GM10847 (cell line): ENCODE measurements around the gene TAF3.
A peak's percentile ranks its signal among the peaks of the same experiment; 100 is the strongest.

ENCODE experiments used
- POLR2A ChIP-seq: IDR thresholded peaks from 2 replicates; pipeline ENCODE4 v1.6.1; 2011; ENCODE audit not compliant: insufficient read length; ENCODE audit errors: extremely low read depth

The TAF3 gene, protein sequence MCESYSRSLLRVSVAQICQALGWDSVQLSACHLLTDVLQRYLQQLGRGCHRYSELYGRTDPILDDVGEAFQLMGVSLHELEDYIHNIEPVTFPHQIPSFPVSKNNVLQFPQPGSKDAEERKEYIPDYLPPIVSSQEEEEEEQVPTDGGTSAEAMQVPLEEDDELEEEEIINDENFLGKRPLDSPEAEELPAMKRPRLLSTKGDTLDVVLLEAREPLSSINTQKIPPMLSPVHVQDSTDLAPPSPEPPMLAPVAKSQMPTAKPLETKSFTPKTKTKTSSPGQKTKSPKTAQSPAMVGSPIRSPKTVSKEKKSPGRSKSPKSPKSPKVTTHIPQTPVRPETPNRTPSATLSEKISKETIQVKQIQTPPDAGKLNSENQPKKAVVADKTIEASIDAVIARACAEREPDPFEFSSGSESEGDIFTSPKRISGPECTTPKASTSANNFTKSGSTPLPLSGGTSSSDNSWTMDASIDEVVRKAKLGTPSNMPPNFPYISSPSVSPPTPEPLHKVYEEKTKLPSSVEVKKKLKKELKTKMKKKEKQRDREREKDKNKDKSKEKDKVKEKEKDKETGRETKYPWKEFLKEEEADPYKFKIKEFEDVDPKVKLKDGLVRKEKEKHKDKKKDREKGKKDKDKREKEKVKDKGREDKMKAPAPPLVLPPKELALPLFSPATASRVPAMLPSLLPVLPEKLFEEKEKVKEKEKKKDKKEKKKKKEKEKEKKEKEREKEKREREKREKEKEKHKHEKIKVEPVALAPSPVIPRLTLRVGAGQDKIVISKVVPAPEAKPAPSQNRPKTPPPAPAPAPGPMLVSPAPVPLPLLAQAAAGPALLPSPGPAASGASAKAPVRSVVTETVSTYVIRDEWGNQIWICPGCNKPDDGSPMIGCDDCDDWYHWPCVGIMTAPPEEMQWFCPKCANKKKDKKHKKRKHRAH

DNA sequence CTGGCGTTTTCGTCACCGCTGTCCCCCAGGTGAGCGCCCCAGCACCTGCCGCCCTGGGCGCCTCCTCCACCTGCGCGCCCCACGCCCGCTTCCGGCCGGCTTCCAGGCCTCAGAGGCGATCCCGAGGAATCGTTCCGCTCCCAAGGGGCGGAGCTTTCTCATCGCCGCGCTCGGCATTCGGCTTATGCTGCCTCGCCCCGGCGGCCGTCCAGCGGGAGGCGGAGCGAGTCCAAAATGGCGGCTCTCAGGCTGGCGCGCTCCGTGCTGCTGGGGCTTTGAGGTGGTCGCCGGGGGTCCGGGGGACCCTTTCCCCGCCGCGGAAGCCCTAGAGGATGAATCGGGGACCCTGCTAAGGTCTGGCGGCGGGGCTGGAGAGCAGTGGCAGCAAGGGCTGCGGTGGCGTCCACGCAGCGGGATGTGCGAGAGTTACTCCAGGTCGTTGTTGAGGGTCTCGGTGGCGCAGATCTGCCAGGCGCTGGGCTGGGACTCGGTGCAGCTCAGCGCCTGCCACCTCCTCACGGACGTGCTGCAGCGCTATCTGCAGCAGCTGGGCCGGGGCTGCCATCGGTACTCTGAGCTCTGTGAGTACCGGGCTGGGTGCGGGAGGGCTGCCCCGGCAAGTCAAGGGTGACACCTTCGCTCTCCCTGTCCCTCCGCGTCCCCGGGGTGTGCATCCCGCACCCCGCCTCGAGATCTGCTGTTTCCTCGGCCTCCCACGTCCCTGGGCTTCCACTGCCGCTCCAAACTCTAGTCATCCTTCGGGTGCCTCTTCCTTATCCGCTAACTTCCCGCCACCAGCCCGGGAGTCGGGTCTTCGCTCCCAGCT lies at the start of gene TAF3:
Gene TAF3, plus strand, starts transcription at position 211 of the 826 bp plus-strand sequence. Its CDS starts 205 bp downstream, at position 416.
- TF ChIP-seq POLR2A, result peak; percentile 92

DNA sequence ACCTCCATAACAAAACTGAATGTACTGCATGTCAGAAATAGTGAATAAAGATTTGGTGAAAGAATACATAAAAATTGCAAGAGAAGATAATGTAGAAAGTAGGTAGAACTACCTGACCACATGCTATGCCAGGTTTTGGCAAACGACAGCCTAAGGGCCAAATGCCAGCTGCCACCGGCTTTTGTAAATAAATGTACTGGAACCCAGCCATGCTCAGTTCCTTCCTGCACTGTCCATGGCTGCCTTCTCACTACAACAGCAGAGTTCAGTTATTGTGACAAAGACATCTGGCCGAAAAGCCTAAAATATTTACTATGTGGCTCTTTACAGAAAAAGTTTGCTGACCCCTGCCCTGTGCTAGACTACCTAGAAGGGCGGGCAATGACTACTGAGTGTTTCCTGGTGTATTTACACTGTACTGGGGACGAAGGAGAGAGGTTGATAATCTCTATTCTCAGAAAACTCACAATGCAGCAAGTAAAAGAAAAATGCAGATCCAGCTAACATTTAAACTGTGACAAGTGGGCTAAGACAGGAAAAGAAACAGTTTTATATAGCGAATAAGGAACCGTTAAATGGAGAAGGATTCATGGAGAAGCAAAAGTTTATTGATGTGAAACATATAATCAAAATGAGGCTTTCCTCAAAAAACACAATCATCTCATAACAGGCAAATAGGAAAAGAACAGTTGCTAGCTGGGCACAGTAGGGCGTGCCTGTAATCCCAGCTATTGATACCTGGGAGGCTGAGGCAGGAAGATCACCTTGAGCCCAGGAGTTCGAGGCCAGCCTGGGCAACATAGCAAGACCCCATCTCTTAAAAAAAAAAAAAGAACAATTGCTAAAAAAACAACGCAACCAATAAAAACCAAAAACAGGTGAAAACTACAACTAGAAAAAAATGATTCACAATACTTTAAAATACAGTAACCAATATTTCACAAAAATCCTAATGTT lies 44.2 kb upstream of the TAF3 start:
- TF ChIP-seq POLR2A, result no peak

DNA sequence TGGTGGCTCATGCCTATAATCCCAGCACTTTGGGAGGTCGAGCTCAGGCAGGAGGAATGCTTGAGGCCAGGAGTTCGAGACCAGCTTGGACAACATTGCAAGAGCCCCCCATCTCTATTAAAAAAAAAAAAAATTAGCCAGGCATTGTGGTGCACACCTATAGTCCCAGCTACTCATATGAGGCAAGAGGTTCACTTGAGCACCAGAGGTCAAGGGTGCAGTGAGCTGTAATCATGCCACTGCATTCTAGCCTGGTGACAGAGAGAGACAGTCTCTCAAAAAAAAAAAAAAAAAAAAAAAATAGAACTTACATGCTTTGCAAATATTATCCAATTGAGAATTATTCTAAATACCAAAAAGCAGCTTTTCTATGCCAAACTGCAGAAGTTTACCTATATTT lies 41.5 kb upstream of the TAF3 start:
- no peak for TF ChIP-seq POLR2A

DNA sequence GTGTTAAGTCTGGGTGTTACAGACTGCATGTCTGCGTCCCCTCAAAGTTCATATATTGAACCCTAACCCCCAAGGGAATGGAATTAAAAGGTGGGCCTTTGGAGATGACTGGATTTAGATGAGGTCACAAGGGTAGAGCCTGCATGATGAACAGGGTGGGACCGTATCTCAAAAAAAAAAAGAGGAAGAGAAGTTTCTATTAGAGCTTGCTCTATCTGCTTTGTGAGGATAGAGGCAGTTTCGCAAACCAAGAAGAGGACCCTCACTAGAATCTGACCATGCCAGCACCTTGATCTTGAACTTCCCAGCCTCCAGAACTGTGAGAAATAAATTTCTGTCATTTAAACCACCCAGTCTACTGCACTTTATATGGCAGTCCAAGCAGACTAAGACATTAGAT lies 31.9 kb upstream of the TAF3 start:
- no peak for TF ChIP-seq POLR2A

DNA sequence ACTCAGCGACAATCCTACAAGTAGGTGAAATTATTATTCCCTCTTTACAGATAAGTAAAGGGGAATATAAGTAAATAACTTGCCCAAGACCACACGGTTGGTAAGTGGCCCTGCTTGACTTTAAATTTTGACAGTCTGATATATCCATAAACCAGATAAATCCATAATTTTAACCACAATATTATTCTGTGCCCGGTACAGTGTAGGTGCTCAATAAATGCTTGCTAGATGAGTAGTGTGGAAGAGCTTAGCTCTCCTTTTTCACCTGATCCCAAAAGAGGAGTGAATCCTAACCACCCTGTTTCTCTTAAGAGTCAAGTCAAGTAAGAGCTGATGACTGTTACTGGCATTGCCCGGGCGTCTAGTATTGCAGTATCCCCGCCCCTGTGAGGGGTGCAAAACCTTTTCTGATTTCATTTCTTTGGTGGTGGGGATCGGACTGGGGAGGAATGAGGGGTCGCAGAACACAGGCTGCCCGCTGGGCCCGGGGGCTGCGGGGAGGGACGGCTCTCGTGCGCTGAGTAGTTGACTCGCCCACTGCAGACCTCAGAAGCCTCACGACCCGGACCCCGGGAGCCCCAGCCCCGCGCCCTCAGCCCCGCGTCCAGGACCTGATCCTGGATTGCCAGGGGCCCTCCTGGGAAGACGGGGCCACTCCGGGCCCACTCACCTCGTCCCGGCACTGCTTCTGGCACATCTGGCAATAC lies 31.0 kb upstream of the TAF3 start:
- TF ChIP-seq POLR2A, result no peak

DNA sequence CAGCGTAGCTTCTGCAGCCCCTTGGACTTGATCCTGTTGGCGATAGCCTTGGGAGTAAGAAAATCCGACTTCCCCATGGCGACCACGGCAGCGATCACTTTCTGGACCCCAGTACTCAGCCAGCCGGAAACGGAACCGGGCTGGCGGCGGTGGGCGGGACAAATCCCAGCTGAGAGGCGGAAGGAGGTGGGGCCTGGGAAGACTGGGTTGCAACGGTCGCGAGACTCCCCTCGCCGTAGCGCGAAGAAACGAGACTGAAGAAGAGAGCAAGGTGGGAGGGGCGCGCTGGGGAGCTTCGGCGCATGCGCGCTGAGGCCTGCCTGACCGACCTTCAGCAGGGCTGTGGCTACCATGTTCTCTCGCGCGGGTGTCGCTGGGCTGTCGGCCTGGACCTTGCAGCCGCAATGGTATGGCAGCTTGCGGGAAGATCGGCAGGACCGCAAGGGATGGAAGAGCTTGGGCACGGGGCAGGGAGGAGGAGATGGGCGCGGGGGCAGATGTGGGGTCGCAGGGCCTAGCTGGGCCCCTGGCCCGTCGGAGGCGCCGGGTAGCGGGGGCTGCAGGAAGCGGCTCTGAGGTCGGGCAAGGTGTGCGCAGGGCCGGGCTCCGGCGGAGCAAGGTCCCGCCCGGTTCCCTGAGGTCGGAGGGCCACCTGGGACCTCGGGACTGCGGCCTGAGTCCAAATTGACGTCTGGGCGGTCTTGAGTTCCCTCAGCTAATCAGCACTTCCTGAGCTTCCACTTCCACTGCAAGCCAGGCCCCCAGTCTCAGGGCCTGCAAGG lies 30.3 kb upstream of the TAF3 start, which contains the start of the genes ATP5F1C and KIN:
Gene ATP5F1C, plus strand, starts transcription at position 321 of the 782 bp plus-strand sequence. Its CDS starts 31 bp downstream, at position 352.
Gene KIN, minus strand, starts transcription at position 137 of the 782 bp plus-strand sequence. Its CDS starts 60 bp downstream, at position 77.
- TF ChIP-seq POLR2A, result peak; percentile 91

DNA sequence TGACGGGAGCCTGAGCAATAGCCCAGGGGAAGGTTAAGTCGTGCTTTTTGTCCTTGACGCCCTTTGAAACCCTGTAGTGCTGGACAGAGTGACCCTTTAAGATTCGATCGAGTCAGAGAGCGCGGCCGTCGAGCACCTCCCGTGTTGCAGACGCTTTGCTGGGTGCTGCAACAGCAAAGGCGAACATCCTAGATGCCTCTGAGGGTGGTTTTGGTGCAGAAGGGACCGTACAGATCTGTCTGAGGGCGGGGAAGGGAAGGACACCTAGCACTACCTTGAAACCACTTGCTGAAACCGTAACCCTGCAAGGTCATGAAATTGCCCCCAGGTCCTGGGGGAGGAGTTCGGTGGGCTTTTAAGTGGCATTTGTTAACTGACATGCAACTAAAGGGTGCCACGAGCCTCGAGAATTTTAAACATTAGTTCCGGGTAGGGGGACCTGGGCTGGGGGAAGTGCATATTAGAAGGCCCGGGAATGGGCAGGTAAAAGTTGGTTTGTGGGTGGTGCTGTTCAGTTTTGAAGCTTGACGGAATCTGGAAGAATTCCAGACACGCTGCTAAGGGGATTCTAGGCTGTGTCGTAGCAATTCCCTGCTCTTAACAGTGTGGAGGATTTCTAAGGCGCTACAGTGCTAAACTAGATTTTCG lies 29.5 kb upstream of the TAF3 start:
- no peak for TF ChIP-seq POLR2A

DNA sequence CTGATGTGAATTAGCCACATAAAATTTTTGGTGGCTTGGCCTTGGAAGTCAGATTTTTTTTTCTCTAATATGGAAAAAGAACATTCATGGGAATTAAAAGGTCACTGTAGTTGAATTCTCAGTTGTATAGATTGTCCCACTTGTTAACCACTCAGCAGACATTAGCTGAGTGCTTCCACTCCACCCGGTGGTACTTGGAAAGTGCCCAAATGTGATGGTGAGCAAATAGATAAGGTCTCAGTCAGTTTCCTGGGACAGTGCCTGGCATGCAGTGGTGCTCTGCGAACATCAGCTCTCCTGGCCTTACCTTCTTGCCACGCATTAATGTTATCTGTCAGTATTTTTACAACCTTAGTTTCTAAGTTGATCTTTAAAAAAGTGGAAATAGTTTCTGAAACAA lies 28.9 kb upstream of the TAF3 start:
- TF ChIP-seq POLR2A, result no peak

DNA sequence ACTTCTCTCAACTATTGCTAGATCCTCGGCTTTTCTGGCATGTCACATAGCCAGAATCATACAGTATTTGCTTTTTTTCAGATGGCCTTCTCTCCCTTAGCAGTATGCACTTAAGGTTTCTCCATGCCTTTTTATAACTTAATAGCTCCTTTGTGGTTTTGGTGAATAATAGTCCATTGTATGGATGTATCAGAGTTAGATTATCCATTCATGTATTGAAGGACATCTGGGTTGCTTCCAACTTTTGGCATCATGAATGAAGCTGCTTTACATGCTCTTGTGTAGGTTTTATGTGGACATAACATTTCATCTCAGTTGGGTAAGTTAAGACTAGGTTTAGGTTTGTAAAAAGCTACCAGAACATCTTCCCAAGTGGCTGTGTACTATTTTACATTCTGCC lies 25.8 kb upstream of the TAF3 start:
- TF ChIP-seq POLR2A, result no peak

DNA sequence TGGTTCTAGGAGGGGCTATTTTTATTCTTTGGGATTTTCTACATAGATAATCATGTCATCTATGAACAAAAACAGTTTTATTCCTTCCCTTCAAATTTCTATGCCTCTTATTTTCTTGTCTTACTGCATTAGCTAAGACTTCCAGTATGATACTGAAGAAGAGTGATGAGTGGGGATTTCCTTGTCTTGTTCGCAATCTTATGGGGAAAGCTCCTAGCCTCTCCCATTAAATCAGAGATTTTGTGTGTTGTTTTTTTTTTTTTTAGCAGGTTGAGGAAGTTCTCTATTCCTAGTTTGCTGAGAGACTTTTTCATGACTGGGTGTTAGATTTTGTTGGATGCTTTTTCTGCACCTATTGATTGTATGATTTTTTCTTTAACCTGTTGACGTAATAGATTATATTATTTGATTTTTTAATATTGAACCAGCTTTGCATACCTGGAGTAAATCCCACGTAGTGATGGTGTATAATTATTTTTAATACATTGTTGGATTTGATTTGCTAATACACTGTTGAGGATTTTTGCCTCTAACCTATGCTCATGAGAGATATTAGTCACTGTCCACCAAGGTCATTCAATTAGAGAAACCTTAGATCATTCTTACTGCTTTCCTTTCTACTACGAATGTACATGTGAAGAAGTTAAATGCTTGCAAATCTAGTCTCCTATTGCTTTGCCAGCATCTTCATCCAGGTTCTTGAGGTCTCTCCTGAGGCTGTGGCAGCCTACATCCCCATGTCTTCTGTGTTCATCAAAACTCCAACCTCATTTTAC lies 23.9 kb upstream of the TAF3 start:
- no peak for TF ChIP-seq POLR2A

DNA sequence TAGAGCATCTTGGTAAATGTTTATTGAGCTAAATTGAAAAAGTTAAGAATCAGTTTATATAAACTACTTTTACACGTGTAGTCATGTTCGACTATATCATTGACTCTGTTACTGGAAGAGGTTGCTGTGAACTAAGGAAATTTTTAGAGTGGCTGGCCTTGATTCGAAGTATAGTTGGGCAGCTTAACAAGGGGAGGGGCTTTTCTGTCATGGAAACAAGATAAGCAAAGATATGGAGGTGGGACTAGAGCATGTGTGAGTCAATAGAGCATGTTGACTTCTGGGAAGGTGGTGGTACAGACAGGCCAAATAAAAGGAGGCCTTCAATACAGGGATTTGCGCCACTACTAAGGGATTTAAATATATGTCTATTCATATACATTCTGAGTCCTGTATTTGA lies 22.7 kb upstream of the TAF3 start:
- TF ChIP-seq POLR2A, result no peak

DNA sequence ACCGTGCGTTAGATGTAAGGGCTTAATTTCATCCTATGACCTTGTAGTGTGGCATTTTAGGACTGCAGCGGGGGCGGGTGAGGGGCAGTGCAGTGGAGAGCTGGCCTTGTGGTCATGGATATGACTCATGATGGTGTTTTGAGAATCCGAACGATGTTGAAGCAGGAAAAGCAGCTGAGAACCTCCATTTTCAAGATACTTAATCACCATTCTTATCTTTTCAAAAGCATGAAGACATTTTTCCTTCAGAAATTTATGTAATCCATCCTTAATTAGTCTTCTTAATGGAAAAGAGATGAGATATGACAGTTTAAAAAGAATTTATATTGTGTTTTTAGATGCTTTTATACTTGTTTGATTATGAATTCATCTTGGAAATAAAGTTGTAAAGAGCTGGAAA lies 20.7 kb upstream of the TAF3 start:
- no peak for TF ChIP-seq POLR2A
